Trophoblast cell (in vitro differentiated cells and primary cell): Measurements from ENCODE around the gene RPRD1B.
A peak's percentile ranks its signal among the peaks of the same experiment; 100 is the strongest.

Source experiments
- DNase-seq, 2 donors: peaks; one replicate each; pipeline ENCODE4 v3.0.0-alpha.2; 2016
- H2AFZ ChIP-seq: 2 replicates; pipeline ENCODE4 v1.6.1; 2013; ENCODE audit warnings: low read length, moderate library complexity, mild to moderate bottlenecking; ENCODE audit not compliant: insufficient read depth, poor library complexity
- H2AK5ac ChIP-seq: 2 replicates; pipeline ENCODE4 v1.6.1; 2013; ENCODE audit warnings: mild to moderate bottlenecking, low read length
- H2BK120ac ChIP-seq: 2 replicates; pipeline ENCODE4 v1.6.1; 2013; ENCODE audit warnings: low read length, mild to moderate bottlenecking, moderate library complexity; ENCODE audit not compliant: insufficient read depth, poor library complexity
- H2BK12ac ChIP-seq: 2 replicates; pipeline ENCODE4 v1.6.1; 2013; ENCODE audit warnings: mild to moderate bottlenecking, low read length, moderate library complexity
- H2BK5ac ChIP-seq: 2 replicates; pipeline ENCODE4 v1.6.1; 2013; ENCODE audit warnings: low read length, low read depth, moderate library complexity, mild to moderate bottlenecking; ENCODE audit not compliant: poor library complexity
- H3K14ac ChIP-seq: 2 replicates; pipeline ENCODE4 v1.6.1; 2013; ENCODE audit warnings: mild to moderate bottlenecking, low read length
- H3K18ac ChIP-seq: 2 replicates; pipeline ENCODE4 v1.6.1; 2013; ENCODE audit warnings: mild to moderate bottlenecking, low read length
- H3K23ac ChIP-seq: 2 replicates; pipeline ENCODE4 v1.6.1; 2013; ENCODE audit warnings: low read length
- H3K27ac ChIP-seq: 2 replicates; pipeline ENCODE4 v1.5.1; 2013; ENCODE audit warnings: low read depth, mild to moderate bottlenecking, inconsistent platforms, low read length, moderate library complexity
- H3K27me3 ChIP-seq: 2 replicates; pipeline ENCODE4 v1.6.1; 2013; ENCODE audit warnings: inconsistent platforms, mild to moderate bottlenecking, low read length, moderate library complexity; ENCODE audit not compliant: insufficient read depth
- H3K36me3 ChIP-seq, 2 experiments: 1 replicate in 1 of 2; 2 replicates in 1 of 2; pipeline ENCODE4 v1.6.1; 2013; ENCODE audit warnings: low read length in 2 of 2, mild to moderate bottlenecking in 2 of 2, moderate library complexity in 1 of 2; ENCODE audit not compliant: insufficient read depth in 2 of 2, control insufficient read depth in 1 of 2
- H3K4ac ChIP-seq: 2 replicates; pipeline ENCODE4 v1.6.1; 2013; ENCODE audit warnings: low read depth, mild to moderate bottlenecking, low read length, moderate library complexity
- H3K4me1 ChIP-seq, 2 experiments: 1 replicate in 1 of 2; 2 replicates in 1 of 2; pipeline ENCODE4 v1.6.1; 2013; ENCODE audit warnings: low read length in 2 of 2, mild to moderate bottlenecking in 2 of 2, moderate library complexity in 1 of 2; ENCODE audit not compliant: insufficient read depth in 2 of 2, control insufficient read depth in 1 of 2
- H3K4me2 ChIP-seq: 2 replicates; pipeline ENCODE4 v1.6.1; 2013; ENCODE audit warnings: inconsistent platforms, mild to moderate bottlenecking, low read length, moderate library complexity
- H3K4me3 ChIP-seq: 2 replicates; pipeline ENCODE4 v1.5.1; 2013; ENCODE audit warnings: mild to moderate bottlenecking, low read depth, low read length, inconsistent platforms
- H3K79me1 ChIP-seq: one replicate; pipeline ENCODE4 v1.6.1; 2013; ENCODE audit warnings: low read length
- H3K79me2 ChIP-seq: 2 replicates; pipeline ENCODE4 v1.6.1; 2013; ENCODE audit warnings: low read length, mild to moderate bottlenecking; ENCODE audit not compliant: control insufficient read depth, insufficient read depth, poor library complexity
- H3K9ac ChIP-seq: 2 replicates; pipeline ENCODE4 v1.6.1; 2013; ENCODE audit warnings: mild to moderate bottlenecking, low read length
- H3K9me3 ChIP-seq: 2 replicates; pipeline ENCODE4 v1.6.1; 2013; ENCODE audit warnings: low read depth, mild to moderate bottlenecking, control low read depth, inconsistent platforms, low read length; ENCODE audit not compliant: insufficient read depth
- H4K12ac ChIP-seq: 2 replicates; pipeline ENCODE4 v1.6.1; 2013; ENCODE audit warnings: low read depth, mild to moderate bottlenecking, low read length, moderate library complexity
- H4K8ac ChIP-seq: 2 replicates; pipeline ENCODE4 v1.6.1; 2013; ENCODE audit warnings: low read depth, mild to moderate bottlenecking, low read length, moderate library complexity
- H4K91ac ChIP-seq: one replicate; pipeline ENCODE4 v1.6.1; 2013; ENCODE audit warnings: low read depth, mild to moderate bottlenecking, low read length, moderate library complexity
- WGBS: extraction: QIAGEN DNeasy Blood & Tissue Kit; methylation state at CpG from one replicate; pipeline ENCODE4 v1.1.7; 2013; ENCODE audit warnings: missing lambda C conversion rate; ENCODE audit not compliant: insufficient read length, insufficient coverage; ENCODE audit errors: extremely low coverage; 5-methylcytosine and 5-hydroxymethylcytosine counted together

Gene RPRD1B

DNA sequence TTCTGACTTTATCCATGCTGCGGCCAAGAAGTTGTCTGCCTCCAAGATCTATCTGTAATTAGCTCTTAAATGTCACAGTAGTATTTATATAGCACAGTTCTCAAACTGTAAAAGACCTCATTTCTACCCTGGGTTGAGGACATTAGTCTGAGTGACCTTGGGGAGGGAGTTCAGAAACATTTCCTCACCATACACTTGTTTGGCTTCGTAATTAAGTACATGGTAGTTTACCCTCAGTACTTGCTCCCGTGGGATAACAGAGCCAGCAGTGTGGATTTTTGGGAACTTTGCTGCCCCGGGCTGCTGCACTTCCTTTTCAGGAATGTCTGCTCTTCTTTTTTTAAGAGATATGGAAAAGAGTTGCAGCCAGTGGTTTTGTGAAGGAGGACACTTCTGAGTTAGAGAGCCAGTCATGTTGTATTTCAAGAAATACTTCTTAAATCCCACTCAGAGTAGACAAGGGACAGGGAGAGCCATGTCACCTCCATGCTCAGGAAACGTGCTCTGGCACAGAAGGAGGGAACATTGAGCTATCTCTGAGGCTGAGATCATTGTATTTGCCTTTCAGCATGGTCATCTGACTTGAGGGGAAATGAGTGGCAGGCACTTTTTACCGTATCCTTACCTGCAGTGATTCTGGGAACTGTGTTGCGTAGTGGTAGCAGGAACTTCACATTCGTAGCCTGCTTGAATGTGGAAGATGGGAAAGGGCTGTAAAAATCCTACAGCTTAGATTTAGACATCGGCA lies 33.6 kb downstream of the RPRD1B start:
- Histone ChIP-seq H3K4me3 (no peak overlapping the region), H4K91ac (no peak overlapping the region), H3K27ac (peak overlapping the region; percentile 46), H3K79me1 (peaks cover 5% of the 10 kb centered on the region), H4K8ac (no peak overlapping the region), H3K9me3 (no peaks in the 10 kb centered on the region), H2BK120ac (no peak overlapping the region), H3K23ac (no peak overlapping the region), H3K4me2 (no peak overlapping the region), H3K4ac (no peak overlapping the region), H3K4me1 (peaks cover 0 to 5% of the 10 kb centered on the region in 2 experiments), H2BK12ac (no peak overlapping the region), H4K12ac (no peak overlapping the region), H3K18ac (no peak overlapping the region), H3K14ac (no peak overlapping the region), H2AK5ac (no peak overlapping the region), H3K9ac (no peak overlapping the region), H2AFZ (no peak overlapping the region), H2BK5ac (no peak overlapping the region), H3K79me2 (no peaks in the 10 kb centered on the region), H3K27me3 (no peaks in the 10 kb centered on the region), H3K36me3 (peaks cover 24 to 38% of the 10 kb centered on the region in 2 experiments)
- WGBS: no CpG with 5 or more reads among the region's 9 CpGs
- DNase-seq: no peak

DNA sequence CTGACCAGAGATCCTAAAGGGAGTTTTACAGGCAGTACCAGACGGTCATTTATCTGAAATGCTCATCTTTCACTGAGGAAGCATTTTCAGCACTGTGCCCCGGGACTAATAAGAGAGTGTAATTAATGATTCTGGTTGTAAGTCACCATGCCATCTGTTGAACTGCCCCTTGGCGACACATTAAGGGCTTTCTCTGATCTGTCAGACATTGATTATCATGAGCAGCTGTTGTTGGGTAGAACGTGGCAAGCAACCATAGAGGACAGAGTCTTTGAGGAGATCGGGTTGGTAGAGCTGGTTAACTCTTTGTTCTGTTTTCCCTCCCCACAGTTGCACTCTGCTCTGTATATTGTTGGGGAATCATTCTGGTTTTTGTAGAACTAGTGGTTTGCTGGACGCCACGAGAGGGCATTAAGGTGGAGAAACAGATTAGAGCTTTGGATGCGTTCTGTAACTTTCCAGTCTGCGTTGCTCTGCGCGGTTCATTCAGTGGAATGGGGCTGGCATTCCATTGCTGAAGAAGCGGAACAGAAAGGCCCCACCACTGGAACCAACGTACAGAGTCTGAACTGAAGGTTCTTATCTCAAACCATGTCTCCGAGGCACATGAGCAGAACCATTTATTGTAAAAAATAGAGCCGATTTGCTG lies 34.3 kb downstream of the RPRD1B start:
- Histone ChIP-seq H3K4me2 (no peak overlapping the region), H3K18ac (no peak overlapping the region), H2BK120ac (no peak overlapping the region), H3K4me1 (peaks cover 0 to 5% of the 10 kb centered on the region in 2 experiments), H3K79me2 (no peaks in the 10 kb centered on the region), H3K9me3 (no peaks in the 10 kb centered on the region), H3K4me3 (no peak overlapping the region), H3K14ac (no peak overlapping the region), H3K36me3 (peaks cover 22 to 33% of the 10 kb centered on the region in 2 experiments), H3K27me3 (no peaks in the 10 kb centered on the region), H4K12ac (no peak overlapping the region), H3K79me1 (peaks cover 3% of the 10 kb centered on the region), H2AK5ac (no peak overlapping the region), H2BK5ac (peak overlapping the region; percentile 2), H4K91ac (no peak overlapping the region), H4K8ac (no peak overlapping the region), H3K9ac (no peak overlapping the region), H2AFZ (no peak overlapping the region), H3K23ac (no peak overlapping the region), H3K4ac (no peak overlapping the region), H2BK12ac (no peak overlapping the region), H3K27ac (no peak overlapping the region)
- no CpG with 5 or more reads among the region's 15 CpGs for WGBS
- peak in 1 of 2 donors; percentile 52 for DNase-seq

DNA sequence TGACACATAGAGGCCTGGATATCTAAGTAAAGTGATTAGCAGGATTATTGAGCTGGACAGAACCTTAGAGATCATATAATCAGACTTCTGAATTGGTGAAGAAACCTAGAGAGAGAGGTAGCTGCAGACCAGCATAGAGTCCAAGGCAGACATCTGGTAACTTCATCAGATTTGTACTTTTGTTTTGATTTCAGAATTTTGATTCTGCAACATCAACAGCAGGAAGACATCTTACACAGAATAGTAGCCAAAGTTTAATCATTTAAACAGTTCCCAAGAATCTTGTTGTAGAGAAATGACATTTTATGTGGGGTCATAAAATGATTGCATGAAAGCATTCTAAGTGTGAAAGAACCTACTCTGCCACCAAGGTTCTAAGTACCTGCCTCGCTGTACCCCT lies 39.4 kb downstream of the RPRD1B start:
- H2BK5ac ChIP-seq: no peak overlapping the region
- no peak overlapping the region for H2BK12ac ChIP-seq
- no peak overlapping the region for H3K4me3 ChIP-seq
- H2BK120ac ChIP-seq: no peak overlapping the region
- H3K9me3 ChIP-seq: no peaks in the 10 kb centered on the region
- H3K4me1 ChIP-seq: peaks cover 3 to 6% of the 10 kb centered on the region in 2 experiments
- H4K8ac ChIP-seq: no peak overlapping the region
- peaks cover 14 to 24% of the 10 kb centered on the region in 2 experiments for H3K36me3 ChIP-seq
- H3K79me1 ChIP-seq: peaks cover 6% of the 10 kb centered on the region
- no peak overlapping the region for H3K4me2 ChIP-seq
- H2AK5ac ChIP-seq: no peak overlapping the region
- no peak overlapping the region for H3K14ac ChIP-seq
- H4K12ac ChIP-seq: no peak overlapping the region
- H3K4ac ChIP-seq: no peak overlapping the region
- WGBS: no CpG with 5 or more reads among the region's 1 CpG
- H3K79me2 ChIP-seq: peaks cover 2% of the 10 kb centered on the region
- no peak overlapping the region for H3K27ac ChIP-seq
- DNase-seq: no peak
- no peak overlapping the region for H3K18ac ChIP-seq
- H2AFZ ChIP-seq: no peak overlapping the region
- no peak overlapping the region for H3K9ac ChIP-seq
- H4K91ac ChIP-seq: no peak overlapping the region
- H3K23ac ChIP-seq: no peak overlapping the region
- no peaks in the 10 kb centered on the region for H3K27me3 ChIP-seq

DNA sequence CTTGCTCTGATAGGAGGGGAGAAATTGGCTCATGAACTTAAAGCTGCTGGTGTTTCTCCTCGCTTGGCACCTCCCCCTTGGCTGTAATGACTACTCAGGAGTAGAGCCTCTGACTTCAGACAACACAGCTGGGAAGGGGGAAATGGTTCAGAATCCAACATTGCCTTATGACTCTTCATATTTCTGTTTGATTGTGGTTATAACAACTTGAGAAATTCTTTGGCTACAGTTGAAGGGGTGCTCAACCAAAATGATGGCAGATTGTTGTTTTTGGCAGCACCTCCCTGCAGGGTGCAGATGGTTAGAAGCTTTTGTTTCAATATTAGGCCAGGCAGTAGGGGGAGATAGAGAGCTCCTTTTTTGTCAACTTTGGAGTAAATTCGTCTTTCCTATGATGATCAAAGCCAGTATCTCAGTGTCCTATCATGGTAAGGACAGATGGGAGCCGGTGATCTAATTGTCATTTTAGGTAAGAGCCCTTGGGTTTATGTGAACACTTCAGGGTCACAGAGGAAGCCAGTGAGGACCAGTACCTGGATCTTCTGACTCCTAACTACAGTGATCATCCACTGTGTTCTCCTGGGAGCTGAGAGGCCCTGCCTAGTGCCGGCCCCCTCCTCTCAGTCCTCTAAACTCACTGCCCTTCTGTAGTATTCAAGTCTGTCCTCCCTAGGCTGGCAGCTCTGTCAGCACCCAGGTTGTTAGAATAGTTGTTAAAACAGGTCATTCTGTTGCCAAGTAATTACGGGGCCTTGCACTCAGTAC lies 39.9 kb downstream of the RPRD1B start:
- no peak overlapping the region for H2AFZ ChIP-seq
- WGBS: no CpG with 5 or more reads among the region's 5 CpGs
- peaks cover 6% of the 10 kb centered on the region for H3K79me1 ChIP-seq
- no peak overlapping the region for H4K12ac ChIP-seq
- H3K27ac ChIP-seq: peak overlapping the region; percentile 44
- no peak overlapping the region for H3K4me2 ChIP-seq
- H2BK120ac ChIP-seq: peak overlapping the region; percentile 35
- peak overlapping the region; percentile 22 for H4K91ac ChIP-seq
- peak overlapping the region; percentile 27 for H2BK12ac ChIP-seq
- H3K4ac ChIP-seq: no peak overlapping the region
- peak; percentile 41 to 86 for DNase-seq
- H2BK5ac ChIP-seq: peak overlapping the region; percentile 55
- H3K27me3 ChIP-seq: no peaks in the 10 kb centered on the region
- H3K9ac ChIP-seq: no peak overlapping the region
- H3K4me1 ChIP-seq: peaks cover 3 to 6% of the 10 kb centered on the region in 2 experiments
- H3K14ac ChIP-seq: no peak overlapping the region
- no peak overlapping the region for H3K23ac ChIP-seq
- no peak overlapping the region for H2AK5ac ChIP-seq
- H3K36me3 ChIP-seq: peaks cover 11 to 21% of the 10 kb centered on the region in 2 experiments
- H3K79me2 ChIP-seq: peaks cover 2% of the 10 kb centered on the region
- H3K18ac ChIP-seq: peak overlapping the region; percentile 13
- H3K9me3 ChIP-seq: no peaks in the 10 kb centered on the region
- no peak overlapping the region for H3K4me3 ChIP-seq
- peak overlapping the region; percentile 31 for H4K8ac ChIP-seq
